T-helper 2 cell treated with Interferon-gamma antibody and Interleukin-4, amounts not matched to agents 100 ng/mL and 5 ng/mL, for 36 hours (primary cell): ENCODE data around the gene SP5. TPM values are rescaled to one million over a fixed set of nuclear protein-coding genes. Genes with fewer than 3 reads are reported as not detected.
"Not testable (repeated sequence)": the region's sequence is repeated elsewhere in the genome, so short reads cannot be mapped to it uniquely, and the experiment has no call there.

Source experiments
- intact Hi-C: fragments of 100-400 bp; cut with micrococcal nuclease; formaldehyde crosslinking; loops from one replicate; pipeline ENCODE4 v1.15.1; 2023
- total RNA-seq: library from RNA; stranded (reverse); gene quantifications from 2 replicates; pipeline ENCODE4 v1.2.3, GENCODE V29; 2022

The SP5 gene
- total RNA-seq = 0.09 TPM in 1 of 2 replicates, not detected in the other

DNA sequence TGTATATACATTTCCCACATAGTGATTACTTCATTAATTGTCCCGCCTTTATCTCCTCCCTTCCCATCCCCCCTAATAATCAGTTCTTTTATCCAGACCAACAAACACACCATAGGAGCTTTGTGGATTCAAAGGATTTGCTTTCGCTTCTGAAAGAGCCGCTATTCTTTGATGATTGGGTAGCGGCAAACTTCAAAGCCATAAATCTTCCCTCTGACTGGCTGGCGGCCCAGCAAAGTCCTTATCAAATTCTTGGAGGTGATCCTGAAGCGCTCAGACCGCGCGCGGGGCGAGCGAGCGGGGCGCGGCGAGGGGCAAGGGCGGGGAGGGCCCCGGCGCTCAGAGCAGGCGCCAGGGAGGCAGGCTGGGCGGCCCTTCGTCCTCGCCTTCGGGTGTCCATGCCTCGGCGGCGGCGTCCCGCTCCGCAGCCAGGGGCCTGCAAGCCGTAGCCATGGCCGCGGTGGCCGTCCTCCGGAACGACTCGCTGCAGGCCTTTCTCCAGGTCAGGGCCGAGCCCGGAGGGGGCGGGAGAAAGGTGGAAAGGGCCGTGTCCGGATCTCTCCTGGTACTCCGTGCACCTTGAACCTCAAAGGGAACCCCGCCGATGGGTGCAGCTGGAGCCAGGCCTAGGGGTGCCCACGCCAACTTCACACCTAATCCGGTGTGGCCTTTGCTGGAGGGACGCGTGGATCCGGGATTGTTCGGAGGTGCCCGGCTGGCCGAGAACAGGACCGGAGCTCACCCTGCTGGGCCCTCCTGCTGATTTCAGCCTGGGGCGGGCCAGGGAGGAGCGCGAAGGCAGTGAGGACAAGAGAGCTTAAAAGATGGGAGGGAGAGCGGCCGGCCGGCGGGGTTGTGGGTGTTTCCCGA, at the start of gene SP5:
TSS of gene SP5 (plus strand) at position 276 of the 870 bp plus-strand sequence. CDS start at position 452, 176 bp downstream.
- intact Hi-C loops = loop anchor here (1.0 to 10.0 kb wide), 6 partner anchors 105 to 1372 kb away; partner anchors contain the start of gene DLX1

GRCh38 chr2:170665743-170666142, 49.4 kb upstream of the SP5 start:
- intact Hi-C loops = loop anchor here (10.0 kb wide), 1 partner anchor 341 kb away; no protein-coding TSS in a partner anchor

GRCh38 chr2:170669909-170670308, 45.2 kb upstream of the SP5 start:
- intact Hi-C loops = loop anchor here (10.0 kb wide), 1 partner anchor 345 kb away; no protein-coding TSS in a partner anchor

DNA sequence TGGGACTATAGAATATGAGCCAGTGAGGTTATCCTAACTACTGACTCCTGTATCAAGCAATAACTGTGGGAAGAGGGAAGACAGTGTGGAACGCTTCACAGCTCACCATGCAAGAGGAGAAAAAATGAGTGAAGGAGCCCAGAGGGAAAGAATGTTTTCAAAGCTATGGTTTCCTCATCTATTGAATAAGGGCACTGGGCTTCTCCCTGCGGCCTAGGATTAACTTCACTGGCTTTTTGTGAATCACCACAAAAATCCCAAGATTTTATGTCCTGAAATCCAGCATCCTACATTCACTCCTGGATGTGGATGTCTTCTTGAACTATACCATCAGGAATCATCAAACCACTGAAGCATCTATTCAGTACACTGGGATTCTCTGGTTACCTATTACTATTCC, 44.5 kb upstream of the SP5 start:
- intact Hi-C loops = no loop called here

- intact Hi-C loops = no loop called here
These were observed 44.1 kb upstream of the SP5 start for GRCh38 chr2:170671079-170671478.

DNA sequence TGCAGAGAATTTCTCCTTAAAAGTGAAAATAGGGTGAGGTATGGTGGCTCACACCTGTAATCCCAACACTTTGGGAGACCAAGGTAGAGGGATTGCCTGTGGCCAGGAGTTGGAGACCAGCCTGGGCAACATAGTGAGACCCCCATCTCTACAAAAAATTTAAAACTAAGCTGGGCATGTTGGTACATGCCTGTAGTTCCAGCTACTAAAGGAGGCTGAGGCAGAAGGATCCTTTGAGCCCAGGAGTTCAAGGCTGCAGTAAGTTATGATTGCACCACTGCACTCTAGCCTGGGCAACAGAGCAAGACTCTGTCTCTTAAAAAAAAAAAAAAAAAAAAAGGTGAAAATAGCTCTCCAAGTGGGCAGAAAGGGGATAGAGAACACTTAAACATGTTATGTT, 40.9 kb upstream of the SP5 start:
- intact Hi-C loops = not testable (repeated sequence)

- intact Hi-C loops = no loop called here
These were observed 39.4 kb upstream of the SP5 start for GRCh38 chr2:170675701-170676100.

GRCh38 chr2:170679607-170680079, 35.5 kb upstream of the SP5 start:
- intact Hi-C loops = no loop called here

- intact Hi-C loops = no loop called here
These were observed 34.8 kb upstream of the SP5 start for GRCh38 chr2:170680172-170680941.

DNA sequence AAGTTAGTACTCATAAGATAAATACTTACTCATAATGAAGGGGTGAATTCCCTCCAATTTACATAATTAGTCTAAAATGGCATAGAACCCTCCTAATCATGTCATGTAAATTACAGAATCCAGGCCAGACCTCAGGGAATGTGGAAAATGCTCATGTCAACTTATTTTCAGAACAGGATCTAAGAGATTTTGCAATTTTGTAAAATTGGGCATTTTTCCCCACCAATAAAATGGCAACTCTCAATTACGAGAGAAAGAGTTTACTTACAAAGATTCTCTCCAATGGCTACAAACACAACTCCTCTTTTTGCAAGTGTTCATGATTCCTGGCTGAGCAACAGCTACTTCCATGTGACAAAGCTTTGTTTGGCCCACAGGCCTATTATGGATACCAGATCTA, 33.8 kb upstream of the SP5 start:
- intact Hi-C loops = no loop called here

- intact Hi-C loops = no loop called here
These were observed 29.5 kb upstream of the SP5 start for GRCh38 chr2:170685591-170685990.

DNA sequence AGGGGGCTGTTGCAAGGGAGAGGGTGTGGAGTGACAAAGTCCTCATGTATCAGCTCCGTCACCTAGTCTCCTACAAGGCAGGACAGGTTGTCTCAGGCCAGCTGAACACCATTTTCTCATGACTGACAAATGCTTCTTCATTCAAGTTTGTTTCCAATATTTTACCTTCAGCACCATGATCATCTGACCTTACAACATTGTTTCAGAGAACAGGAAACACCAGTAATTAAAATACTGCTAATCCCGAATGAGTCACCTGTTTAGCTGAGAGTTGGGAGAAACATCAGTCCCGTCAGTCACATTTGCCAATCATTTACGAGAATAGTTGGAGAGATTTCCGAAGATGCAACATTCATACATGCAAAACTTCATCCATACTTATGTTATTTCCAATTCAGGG, 25.7 kb upstream of the SP5 start:
- intact Hi-C loops = no loop called here

DNA sequence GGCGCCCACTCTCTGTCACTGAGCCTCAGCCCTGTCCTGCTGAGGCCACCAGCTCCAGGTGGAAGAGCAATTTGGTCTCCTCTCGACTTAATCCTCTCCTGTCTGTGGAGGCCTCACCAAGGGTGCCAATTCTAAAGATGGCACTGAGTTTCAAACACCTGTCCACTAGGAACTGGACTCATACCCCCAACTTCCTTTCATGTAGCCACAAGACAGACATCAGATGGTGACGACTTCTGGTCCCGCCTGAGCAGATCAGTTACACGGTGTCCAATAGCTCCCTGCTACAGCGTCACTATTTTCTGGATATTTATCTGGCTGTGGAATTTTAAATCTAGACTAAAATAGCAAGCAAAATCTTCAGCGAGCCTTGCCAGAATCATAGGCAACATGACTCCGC, 24.5 kb upstream of the SP5 start:
- intact Hi-C loops = no loop called here

GRCh38 chr2:170694316-170694715, 20.8 kb upstream of the SP5 start:
- intact Hi-C loops = no loop called here

GRCh38 chr2:170695521-170696410, 19.4 kb upstream of the SP5 start:
- intact Hi-C loops = no loop called here

GRCh38 chr2:170696948-170697347, 18.2 kb upstream of the SP5 start:
- intact Hi-C loops = no loop called here

GRCh38 chr2:170701011-170701410, 14.1 kb upstream of the SP5 start:
- intact Hi-C loops = no loop called here

DNA sequence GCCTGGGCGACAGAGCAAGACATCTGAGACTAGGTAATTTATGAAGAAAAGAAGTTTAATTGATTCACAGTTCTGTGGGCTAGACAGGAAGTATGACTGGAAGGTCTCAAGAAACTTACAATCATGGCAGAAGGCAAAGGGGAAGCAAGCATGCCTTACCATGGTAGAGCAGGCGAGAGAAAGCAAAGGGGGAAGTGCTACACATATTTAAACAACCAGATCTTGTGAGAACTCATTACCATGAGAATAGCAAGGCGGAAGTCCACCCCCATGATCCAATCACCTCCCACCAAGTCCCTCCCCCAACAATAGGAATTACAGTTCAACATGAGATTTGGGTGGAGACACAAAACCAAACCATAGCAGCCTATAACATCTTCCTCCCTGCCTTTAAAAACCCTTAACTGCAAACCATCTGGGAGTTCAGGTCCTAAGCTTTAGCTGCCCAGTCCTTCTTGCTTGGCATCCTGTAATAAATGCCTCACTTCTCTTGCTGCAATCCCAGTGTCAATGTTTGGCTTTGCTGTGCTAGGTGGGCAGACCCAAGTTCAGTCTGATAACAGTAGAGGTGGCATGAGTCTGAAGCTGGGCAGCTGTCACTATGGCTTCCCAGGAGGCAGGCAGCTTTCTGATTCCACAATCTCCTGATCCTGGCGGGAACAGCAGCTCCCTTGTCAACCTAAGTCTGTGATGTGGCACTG, 11.2 kb upstream of the SP5 start:
- intact Hi-C loops = no loop called here

- intact Hi-C loops = no loop called here
These were observed 7.0 kb upstream of the SP5 start for GRCh38 chr2:170707821-170708795.
